Cardiac fibroblast (primary cell): ENCODE results near the gene MREG.

Experiments used
- DNase-seq, 2 donors: peaks; one replicate each; pipeline versions ENCODE4 v3.0.0 to v3.0.0-alpha.2; 2010; ENCODE audit warnings: low read depth in 2 of 2
- H3K4me3 ChIP-seq, 2 donors: replicated peaks in 1 of 2; 1 replicate in 1 of 2; 2 replicates in 1 of 2; pipeline ENCODE4 v1.5.1; 2011; ENCODE audit warnings: low read depth in 2 of 2, low read length in 2 of 2, mild to moderate bottlenecking in 2 of 2, moderate library complexity in 1 of 2
- CTCF ChIP-seq: IDR thresholded peaks from one replicate; pipeline ENCODE4 v1.5.1; 2011; ENCODE audit warnings: low read depth, mild to moderate bottlenecking, low read length, inconsistent platforms

Gene MREG

DNA sequence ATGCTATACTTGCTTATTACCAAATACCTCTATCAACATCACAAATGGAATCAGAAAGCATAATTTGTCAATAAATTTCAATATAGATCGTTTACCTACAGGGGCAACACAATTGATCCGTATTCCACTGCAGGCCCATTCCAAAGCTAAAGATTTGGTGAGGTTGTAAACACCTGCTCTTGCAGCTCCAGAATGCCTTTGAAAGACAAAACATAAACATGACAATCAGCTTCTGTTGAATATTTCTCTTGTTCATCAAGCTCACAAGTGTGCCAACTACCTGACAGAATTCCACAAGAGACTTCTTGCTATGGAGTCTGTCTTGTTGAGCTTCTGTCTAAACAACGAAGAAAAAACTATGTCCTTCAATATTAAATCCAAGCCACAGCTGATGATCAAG, 38.0 kb upstream of the MREG start:
- DNase-seq, result no peak
- no peak for TF ChIP-seq CTCF
- H3K4me3 ChIP-seq, result no peak overlapping the region

GRCh38 chr2:216049452-216049851, 36.1 kb upstream of the MREG start:
- no peak for TF ChIP-seq CTCF
- no peak overlapping the region for H3K4me3 ChIP-seq
- no peak for DNase-seq

- DNase-seq, result no peak
- no peak for TF ChIP-seq CTCF
- H3K4me3 ChIP-seq, result no peak overlapping the region
Observed at GRCh38 chr2:216047397-216047796, 34.0 kb upstream of the MREG start.

- TF ChIP-seq CTCF, result no peak
- peak in 1 of 2 donors; percentile 8 for DNase-seq
Observed at GRCh38 chr2:216044883-216045486, 31.6 kb upstream of the MREG start.

DNA sequence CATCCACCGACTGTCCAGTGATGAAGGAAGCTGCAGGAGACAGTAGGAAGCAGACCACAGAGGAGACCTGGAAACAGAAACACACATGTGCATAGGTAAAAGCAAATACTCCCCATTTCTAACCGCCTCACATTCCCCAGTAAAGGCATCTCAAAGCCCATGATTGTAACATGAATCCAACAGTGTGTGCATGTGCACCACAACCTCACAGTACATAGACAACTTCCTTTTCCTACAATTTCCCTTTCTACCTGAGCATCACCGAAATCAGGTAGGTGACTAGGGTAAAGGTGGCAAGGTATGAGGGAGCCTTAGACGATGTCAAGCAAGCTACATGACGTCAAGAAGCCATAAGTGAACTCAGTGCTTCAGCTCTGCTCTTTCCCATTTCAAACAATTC, 30.6 kb upstream of the MREG start:
- DNase-seq, result no peak
- TF ChIP-seq CTCF, result no peak
- no peak overlapping the region for H3K4me3 ChIP-seq

More at GRCh38 chr2:216044883-216045486, 31.6 kb upstream of the MREG start:
- no peak overlapping the region for H3K4me3 ChIP-seq

GRCh38 chr2:216041438-216041837, 28.1 kb upstream of the MREG start:
- no peak for DNase-seq
- no peak for TF ChIP-seq CTCF
- H3K4me3 ChIP-seq, result no peak overlapping the region

DNA sequence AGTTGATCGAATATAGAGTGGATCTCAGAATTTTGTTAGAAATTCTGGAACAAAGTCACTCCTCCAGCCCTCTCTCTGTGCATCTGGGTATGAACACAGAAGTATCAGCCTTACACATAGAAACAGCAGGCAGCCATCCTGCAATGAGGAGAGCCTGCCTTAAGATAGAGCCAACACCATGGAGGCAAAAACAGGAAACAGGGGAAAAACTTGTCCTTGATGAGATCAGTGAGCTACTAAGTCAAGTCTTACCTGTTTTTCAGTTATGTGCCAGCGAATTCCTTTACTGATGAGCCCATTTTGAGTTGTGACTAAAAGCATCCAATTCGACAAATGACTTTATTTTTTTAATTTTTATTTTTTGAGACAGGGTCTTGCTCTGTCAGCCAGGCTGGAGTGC, 26.6 kb upstream of the MREG start:
- DNase-seq, result no peak
- TF ChIP-seq CTCF, result no peak
- H3K4me3 ChIP-seq, result no peak overlapping the region
